ENCODE results near the gene C13orf46.

- TF ChIP-seq POLR2A (IDR thresholded peaks at IDR 0.05) (no peak), CTCF (IDR thresholded peaks at IDR 0.05) (no peak), EP300 (IDR thresholded peaks at IDR 0.05; ENCODE audit: low read depth) (no peak), POLR2AphosphoS5 (IDR thresholded peaks at IDR 0.05) (no peak)
These were observed 17.3 kb downstream of the C13orf46 start for GRCh38 chr13:113956571-113956970.
